ENCODE data around the gene PRRG4. TPM values are rescaled to one million over a fixed set of nuclear protein-coding genes. Genes with fewer than 3 reads are reported as not detected.
"Not testable (repeated sequence)": the region's sequence is repeated elsewhere in the genome, so short reads cannot be mapped to it uniquely, and the experiment has no call there.

PRRG4 gene
- polyA plus RNA-seq, 1 donor, result 0.36 TPM

DNA sequence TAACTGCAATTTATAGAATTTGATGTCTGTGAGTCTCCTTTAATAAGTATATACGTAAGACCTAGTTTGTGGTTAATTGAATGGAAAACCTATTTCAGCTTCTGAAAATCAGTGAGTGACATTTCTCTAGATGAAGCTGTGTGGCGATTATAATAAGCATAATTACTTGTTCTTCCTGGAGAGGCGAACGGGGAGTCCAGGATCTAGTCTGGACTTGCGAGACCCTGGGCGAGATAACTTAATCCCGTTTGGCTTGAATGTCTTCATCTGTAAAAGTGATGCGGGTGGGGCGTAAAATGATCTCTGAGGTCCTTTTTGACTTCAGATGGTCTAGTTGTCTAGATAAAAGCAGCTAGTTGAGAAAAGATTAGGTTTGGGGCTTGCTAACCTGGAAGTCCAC lies 1.1 kb downstream of the PRRG4 start:
- no peak for DNase-seq

- DNase-seq, result no peak
These were observed 1.5 kb downstream of the PRRG4 start for GRCh38 chr11:32831221-32831620.

- no peak for DNase-seq
These were observed 4.2 kb downstream of the PRRG4 start for GRCh38 chr11:32833921-32834320.

- DNase-seq, result no peak
These were observed 7.2 kb downstream of the PRRG4 start for GRCh38 chr11:32836946-32837345.

GRCh38 chr11:32838505-32839274 lies 9.0 kb downstream of the PRRG4 start:
- no peak for DNase-seq

GRCh38 chr11:32839308-32839707 lies 9.6 kb downstream of the PRRG4 start:
- DNase-seq, result no peak

DNA sequence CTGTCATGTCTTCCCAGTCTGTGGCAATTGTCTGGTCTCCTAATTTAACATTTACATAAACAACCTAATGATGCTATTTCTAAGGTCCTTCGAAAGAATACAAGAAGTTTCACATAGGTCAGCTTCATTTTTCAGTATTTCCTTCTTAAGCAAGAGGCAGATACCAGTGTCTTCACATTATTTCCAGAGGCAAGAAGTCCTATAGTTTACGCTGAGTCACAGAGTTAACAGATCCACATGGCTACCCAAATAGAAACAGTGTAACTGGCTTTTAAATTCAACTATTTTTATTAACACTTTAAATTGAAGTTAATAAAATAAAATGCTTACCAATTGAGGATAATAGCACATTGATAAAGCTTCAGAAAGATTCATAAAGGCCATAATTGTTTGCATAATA lies 10.9 kb downstream of the PRRG4 start:
- DNase-seq, result no peak

DNA sequence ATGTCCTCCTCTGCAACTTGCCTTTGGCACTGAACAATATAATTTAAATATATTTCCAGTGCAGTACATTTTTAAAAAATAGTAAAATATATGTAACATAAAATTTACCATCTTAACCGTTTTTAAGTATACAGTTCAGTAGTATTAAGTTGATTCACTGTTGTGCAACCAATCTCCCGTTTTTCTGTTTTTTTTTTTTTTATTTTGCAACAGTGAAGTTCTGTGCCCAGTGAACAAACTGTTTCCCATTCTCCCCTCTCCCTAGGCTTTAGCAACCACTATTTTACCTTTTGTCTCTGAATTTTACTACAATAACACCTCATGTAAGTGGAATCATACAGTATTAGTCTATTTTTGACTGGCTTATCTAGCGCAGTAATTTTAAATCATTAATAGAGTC lies 13.8 kb downstream of the PRRG4 start:
- DNase-seq, result no peak

DNA sequence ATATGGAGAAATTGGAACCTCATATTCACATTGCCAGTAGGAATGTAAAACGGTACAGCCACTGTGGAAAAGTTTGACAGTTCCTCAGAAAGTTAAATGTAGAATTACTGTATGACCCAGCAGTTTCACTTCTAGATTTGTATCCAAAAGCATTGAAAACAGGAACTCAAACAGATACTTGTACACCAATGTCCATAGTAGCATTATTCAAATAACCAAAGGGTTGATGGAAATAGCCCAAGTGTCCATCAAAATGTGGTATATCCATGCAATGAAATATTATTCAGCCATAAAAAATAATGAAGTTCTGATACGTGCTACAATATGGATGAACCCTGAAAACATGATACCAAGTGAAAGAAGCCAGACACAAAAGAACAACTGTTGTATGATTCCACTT lies 17.8 kb downstream of the PRRG4 start:
- DNase-seq, result peak; percentile 12

- no peak for DNase-seq
These were observed 20.0 kb downstream of the PRRG4 start for GRCh38 chr11:32849761-32850160.

DNA sequence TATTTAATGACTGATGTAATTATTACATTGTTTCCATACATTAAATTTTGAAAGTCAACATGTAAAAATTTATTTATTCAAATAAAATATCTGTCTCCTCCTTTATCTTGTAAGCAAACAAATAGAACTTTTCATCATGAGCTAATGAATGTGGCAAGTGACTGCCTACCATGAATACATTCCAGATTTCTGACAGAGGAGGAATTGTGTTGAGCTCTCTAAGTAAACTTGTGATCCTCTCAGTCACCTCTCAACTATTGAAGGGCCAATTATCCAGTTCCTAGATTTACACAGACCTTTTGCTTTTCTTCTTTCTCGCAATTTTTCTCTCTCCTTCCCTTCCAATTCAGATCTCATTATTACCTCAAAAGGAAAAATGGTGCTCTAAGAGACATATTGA lies 21.5 kb downstream of the PRRG4 start:
- DNase-seq, result no peak

- no peak for DNase-seq
These were observed 22.5 kb downstream of the PRRG4 start for GRCh38 chr11:32852207-32852606.

DNA sequence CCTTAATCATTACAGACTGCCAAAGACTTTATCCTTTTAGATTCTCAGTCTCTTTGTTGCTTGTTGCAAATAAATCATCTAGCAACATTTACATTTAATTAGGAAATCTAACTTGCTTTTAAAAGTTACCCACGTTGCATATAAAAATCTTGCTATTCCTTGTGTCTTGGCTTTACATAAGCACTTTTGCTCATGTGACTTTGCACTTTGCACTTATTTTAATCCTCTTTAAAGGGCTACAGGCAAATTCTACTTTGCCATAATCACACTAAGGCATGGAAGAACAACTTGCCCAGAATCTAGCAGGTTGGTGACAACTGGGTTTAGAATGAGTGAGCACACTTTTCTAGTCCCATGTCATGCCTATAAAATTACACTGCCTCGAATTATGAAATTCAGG lies 25.9 kb downstream of the PRRG4 start:
- DNase-seq, result no peak

- DNase-seq, result no peak
These were observed 29.0 kb downstream of the PRRG4 start for GRCh38 chr11:32858731-32859130.

GRCh38 chr11:32861850-32862577 lies 32.3 kb downstream of the PRRG4 start:
- no peak for DNase-seq

GRCh38 chr11:32864555-32864954 lies 34.8 kb downstream of the PRRG4 start:
- DNase-seq, result no peak

- DNase-seq, result not testable (repeated sequence)
These were observed 39.0 kb downstream of the PRRG4 start for GRCh38 chr11:32868752-32869151.

DNA sequence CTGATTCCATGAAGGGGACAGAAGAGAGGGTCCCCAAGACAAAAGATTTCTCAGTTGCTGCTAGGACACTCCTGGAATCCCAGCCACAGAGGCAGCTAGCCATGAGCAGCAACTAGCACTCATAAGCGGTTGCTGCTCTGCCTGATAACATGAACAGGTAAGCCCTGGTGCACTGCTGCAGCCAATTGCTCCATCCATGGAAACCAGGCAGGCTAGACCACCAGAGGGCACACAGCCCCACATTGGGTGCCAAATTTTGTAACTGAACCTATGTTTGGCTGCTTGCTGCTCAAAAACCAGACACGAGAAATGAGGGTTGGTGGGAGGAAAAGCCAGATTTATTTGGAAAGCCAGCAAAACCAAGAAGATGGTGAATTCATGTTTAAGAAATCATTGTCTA lies 40.9 kb downstream of the PRRG4 start:
- no peak for DNase-seq

GRCh38 chr11:32874132-32874531 lies 44.4 kb downstream of the PRRG4 start:
- no peak for DNase-seq

DNA sequence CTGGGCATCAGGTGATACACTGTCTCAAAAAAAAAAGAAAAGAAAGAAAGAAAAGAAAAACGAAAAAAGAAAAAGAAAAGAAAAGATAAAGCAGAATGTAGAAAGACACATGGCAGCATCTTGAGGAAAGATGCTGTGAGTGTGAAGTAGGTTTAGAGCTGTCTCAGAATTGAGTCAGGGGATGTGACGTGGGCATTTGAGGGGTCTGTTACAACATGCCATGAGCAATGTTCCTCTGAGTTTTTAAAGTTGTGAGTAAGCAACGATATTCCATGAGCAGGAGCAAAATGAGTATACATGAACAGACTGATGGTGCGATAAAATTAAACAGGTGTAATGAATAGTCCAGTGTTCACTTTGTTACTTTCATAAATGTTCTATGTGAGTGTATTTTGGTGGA lies 51.6 kb downstream of the PRRG4 start:
- DNase-seq, result no peak

GRCh38 chr11:32883421-32883820 lies 53.7 kb downstream of the PRRG4 start:
- DNase-seq, result no peak

GRCh38 chr11:32884023-32884422 lies 54.3 kb downstream of the PRRG4 start:
- DNase-seq, result no peak

DNA sequence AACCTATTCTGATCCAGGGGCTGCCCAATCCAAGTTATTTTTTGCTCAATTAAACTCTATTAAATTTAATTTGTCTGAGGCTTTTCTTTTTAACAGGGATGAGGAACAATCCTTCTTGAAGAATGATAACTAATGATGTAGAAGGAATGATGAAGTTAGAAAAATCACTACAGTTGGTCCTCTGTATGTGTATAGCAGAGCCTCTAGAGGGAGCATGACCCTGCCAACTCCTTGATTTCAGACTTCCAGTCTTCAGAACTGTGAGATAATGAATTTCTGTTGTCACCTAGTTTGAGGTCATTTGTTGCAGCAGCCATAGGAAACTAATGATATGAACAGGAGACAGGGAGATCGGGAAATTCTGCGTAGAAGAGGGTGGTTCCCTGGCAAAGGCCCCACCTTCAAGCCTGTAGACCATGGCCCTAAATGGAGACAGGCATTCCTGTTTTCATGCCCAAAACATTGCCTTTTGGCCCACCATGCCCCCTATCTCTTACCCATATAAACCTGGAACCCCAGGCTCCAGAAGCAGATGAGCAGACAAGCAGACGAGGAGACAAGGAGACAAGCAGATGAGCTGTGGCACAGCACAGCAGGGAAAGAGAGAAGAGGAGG lies 55.1 kb downstream of the PRRG4 start:
- no peak for DNase-seq

DNA sequence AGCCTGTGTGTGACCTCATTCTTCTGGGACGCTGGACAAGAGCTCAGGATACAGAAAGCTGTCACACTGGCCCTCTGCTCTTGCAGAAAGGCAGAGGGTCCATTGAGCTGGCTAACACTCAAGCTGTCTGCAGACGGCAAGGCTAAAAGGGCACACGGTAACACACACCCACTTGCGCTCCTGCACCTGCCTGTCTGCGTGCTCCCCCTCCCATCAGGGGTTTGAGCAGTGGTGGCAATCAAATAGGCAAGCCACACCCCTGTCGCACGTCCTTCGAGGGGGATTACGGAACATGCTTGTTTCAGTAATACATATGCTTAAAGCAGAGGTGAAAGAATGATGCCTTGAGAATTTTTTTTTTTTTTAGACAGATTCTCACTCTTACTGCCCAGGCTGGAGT lies 55.8 kb downstream of the PRRG4 start:
- DNase-seq, result no peak
